Progenitor cell of endocrine pancreas (in vitro differentiated cells): Measurements from ENCODE around the gene EID3. TPM values are rescaled to one million over a fixed set of nuclear protein-coding genes. Genes with fewer than 3 reads are reported as not detected.
"Not testable (repeated sequence)": the region's sequence is repeated elsewhere in the genome, so short reads cannot be mapped to it uniquely, and the experiment has no call there.

Experiments
- DNase-seq: peaks from one replicate; pipeline ENCODE4 v3.0.0; 2021; ENCODE audit warnings: low spot score; ENCODE audit not compliant: unreplicated experiment
- H3K27ac Mint-ChIP-seq: 2 replicates; pipeline ENCODE4 v1.8.0; 2021; ENCODE audit warnings: mild to moderate bottlenecking, moderate library complexity, mixed read lengths
- H3K27me3 Mint-ChIP-seq: 2 replicates; pipeline ENCODE4 v1.8.0; 2021; ENCODE audit warnings: mixed read lengths
- H3K36me3 Mint-ChIP-seq: 2 replicates; pipeline ENCODE4 v1.8.0; 2022; ENCODE audit warnings: mixed read lengths; ENCODE audit not compliant: insufficient read depth
- H3K4me1 Mint-ChIP-seq: 2 replicates; pipeline ENCODE4 v1.8.0; 2021; ENCODE audit warnings: low read depth, mixed read lengths
- H3K4me3 Mint-ChIP-seq: 2 replicates; pipeline ENCODE4 v1.8.0; 2021; ENCODE audit warnings: low read depth, mild to moderate bottlenecking, moderate library complexity, mixed read lengths
- H3K9me3 Mint-ChIP-seq: 2 replicates; pipeline ENCODE4 v1.8.0; 2021; ENCODE audit warnings: low read depth, mixed read lengths
- CTCF ChIP-seq: fragments of 200-600 bp; sonication (generic); IDR thresholded peaks from one replicate; pipeline ENCODE4 v1.5.0; 2021; ENCODE audit warnings: antibody characterized with exemption, mild to moderate bottlenecking; ENCODE audit not compliant: unreplicated experiment
- total RNA-seq: library from RNA; stranded (reverse); gene quantifications from 2 replicates; pipeline ENCODE4 v1.2.1, GENCODE V29; 2021

EID3 gene
- total RNA-seq, 1 donor from 2014 or later = 2.9 TPM

GRCh38 chr12:104291867-104292524 is 11.5 kb upstream of the EID3 start:
- H3K27me3 Mint-ChIP-seq = no peaks in the 10 kb centered on the region
- peaks cover 31% of the 10 kb centered on the region for H3K36me3 Mint-ChIP-seq
- no peak for DNase-seq
- H3K27ac Mint-ChIP-seq = no peak overlapping the region
- no peak overlapping the region for H3K4me3 Mint-ChIP-seq
- H3K9me3 Mint-ChIP-seq = no peaks in the 10 kb centered on the region
- H3K4me1 Mint-ChIP-seq = peaks cover 22% of the 10 kb centered on the region
- TF ChIP-seq CTCF = no peak

- no peak overlapping the region for H3K4me3 Mint-ChIP-seq
- DNase-seq = no peak
- peaks cover 36% of the 10 kb centered on the region for H3K36me3 Mint-ChIP-seq
- H3K4me1 Mint-ChIP-seq = peaks cover 25% of the 10 kb centered on the region
- peak overlapping the region; percentile 2 for H3K27ac Mint-ChIP-seq
- TF ChIP-seq CTCF = no peak
- no peaks in the 10 kb centered on the region for H3K9me3 Mint-ChIP-seq
- no peaks in the 10 kb centered on the region for H3K27me3 Mint-ChIP-seq
These were observed 10.4 kb upstream of the EID3 start for GRCh38 chr12:104292872-104293794.

- Mint-ChIP-seq H3K4me1 (peaks cover 18% of the 10 kb centered on the region), H3K36me3 (peaks cover 38% of the 10 kb centered on the region)
- H3K9me3 Mint-ChIP-seq, H3K27me3 Mint-ChIP-seq, H3K27ac Mint-ChIP-seq, H3K4me3 Mint-ChIP-seq, DNase-seq: not testable (repeated sequence)
- TF ChIP-seq CTCF = peak; percentile 47
These were observed 9.2 kb upstream of the EID3 start for GRCh38 chr12:104294158-104294859.

- H3K4me3 Mint-ChIP-seq = no peak overlapping the region
- DNase-seq = no peak
- H3K4me1 Mint-ChIP-seq = peaks cover 18% of the 10 kb centered on the region
- H3K9me3 Mint-ChIP-seq = no peaks in the 10 kb centered on the region
- H3K36me3 Mint-ChIP-seq = peaks cover 40% of the 10 kb centered on the region
- H3K27me3 Mint-ChIP-seq = no peaks in the 10 kb centered on the region
- H3K27ac Mint-ChIP-seq = peak overlapping the region; percentile 6
- no peak for TF ChIP-seq CTCF
These were observed 8.4 kb upstream of the EID3 start for GRCh38 chr12:104294927-104295668.
